Endometrial microvascular endothelial cells (primary cell): ENCODE measurements around the gene LHFPL5. TPM values are rescaled to one million over a fixed set of nuclear protein-coding genes. Genes with fewer than 3 reads are reported as not detected.

Experiments used
- in situ Hi-C: cut with HindIII; loops from 2 replicates; pipeline ENCODE4 v1.10.0; 2017; ENCODE audit warnings: low sequenced_read_pairs, low pct_unique_long_range_greater_than_20kb; ENCODE audit errors: inconsistent ontology term
- total RNA-seq: library from RNA; depleted of rRNA; stranded (reverse); fragments of >200 nt; gene quantifications from one replicate; pipeline ENCODE4 v1.2.3, GENCODE V29; 2015; ENCODE audit errors: inconsistent ontology term

The LHFPL5 gene
- total RNA-seq, 1 donor from 2014 or later: not detected

DNA sequence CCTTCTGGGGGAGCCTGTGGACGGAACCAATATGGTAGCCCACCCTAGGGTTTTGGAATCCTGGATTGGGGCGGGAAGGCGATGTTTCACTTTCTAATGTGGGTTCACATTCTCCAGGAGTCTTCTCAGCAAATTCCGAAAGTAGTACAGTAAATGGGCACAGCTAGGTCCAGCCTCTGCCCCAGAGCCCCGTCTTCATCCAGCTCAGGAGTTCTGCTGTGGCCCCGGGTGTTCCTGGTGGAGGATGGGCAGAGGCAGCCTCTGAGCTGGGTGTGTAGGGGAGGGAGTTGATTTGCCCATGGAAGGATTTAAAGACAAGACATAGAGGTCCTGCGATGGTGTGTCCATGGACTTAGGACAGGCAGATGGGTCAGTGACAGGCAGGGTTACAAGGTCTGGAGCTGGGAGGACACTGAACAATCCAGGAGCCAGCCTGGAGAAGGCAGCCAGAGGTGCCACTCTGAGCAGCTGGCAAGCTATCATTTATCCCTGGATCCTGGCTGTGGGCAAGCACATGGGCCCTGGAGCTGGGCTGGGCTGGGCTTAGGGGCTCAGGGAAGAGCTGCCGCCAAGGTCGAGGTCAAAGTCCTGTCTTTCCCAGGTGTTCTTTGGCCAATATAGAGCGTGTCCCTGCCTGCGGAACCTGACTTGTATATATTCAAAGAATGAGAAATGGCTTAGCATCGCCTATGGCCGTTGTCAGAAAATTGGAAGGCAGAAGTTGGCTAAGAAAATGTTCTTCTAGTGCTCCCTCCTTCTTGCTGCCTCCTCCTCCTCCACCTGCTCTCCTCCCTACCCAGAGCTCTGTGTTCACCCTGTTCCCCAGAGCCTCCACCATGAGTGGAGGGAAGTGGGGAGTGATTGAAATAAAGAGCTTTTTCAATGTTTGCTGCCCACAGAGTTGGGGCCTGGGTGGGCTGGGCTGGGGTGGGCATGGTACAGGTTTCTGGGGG lies 17.6 kb upstream of the LHFPL5 start:
- in situ Hi-C loops: no loop called here

GRCh38 chr6:35788423-35788982 lies 16.6 kb upstream of the LHFPL5 start:
- in situ Hi-C loops: no loop called here

DNA sequence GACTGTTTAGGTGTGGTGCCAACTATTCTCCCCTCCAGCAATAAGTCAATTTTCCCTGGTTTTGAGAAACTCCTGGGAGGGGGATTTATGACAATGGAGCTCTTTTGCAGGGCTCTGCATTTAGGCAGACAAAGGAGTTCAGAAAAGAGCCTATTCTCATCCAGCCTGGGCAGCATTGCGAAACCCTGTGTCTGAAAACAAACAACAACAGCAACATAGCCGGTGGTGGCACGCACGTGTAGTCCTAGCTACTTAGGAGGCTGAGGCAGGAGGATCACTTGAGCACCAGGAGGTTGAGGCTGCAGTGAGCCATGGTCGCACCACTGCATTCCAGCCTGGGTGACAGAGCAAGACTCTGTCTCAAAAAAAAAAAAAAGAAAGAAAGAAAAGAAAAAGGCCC lies 14.5 kb upstream of the LHFPL5 start:
- in situ Hi-C loops: no loop called here

GRCh38 chr6:35794536-35795452 lies 10.4 kb upstream of the LHFPL5 start:
- in situ Hi-C loops: no loop called here

GRCh38 chr6:35795453-35796071 lies 9.6 kb upstream of the LHFPL5 start:
- in situ Hi-C loops: no loop called here

- in situ Hi-C loops: no loop called here
Measured at GRCh38 chr6:35796236-35796635, 8.9 kb upstream of the LHFPL5 start.

DNA sequence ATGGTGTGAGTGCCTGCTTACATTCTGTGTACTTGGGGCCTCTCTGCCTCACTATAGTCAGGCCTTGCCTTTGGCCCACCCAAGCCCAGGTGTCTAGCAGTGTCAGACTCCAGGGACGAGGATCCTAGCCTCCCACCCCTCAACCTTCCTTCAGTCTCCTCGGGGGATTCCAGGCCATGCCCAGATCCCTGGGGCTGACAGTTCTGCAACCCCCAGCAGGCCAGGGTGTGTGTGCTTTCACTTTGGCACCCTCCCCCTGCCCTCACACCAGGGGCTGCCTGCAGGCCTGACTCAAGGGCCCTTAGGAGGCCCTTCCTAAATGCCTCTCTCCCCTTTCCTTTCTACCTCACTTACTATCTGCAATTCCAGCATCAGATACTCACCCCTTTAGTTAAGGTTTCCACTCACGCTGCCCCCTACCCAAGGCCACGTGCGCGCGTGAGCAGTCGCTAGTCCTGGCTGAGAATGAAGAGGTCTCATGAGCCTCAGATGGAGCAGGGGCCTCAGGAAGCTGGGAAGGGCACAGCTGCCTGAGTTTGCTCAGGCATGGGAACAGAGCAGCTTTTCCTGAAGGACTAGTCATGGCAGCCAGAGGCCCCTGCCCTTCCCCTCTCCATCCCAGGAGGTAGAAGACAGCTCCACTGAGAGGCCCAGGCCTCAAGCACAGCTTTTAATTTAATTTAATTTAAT lies 7.2 kb upstream of the LHFPL5 start:
- in situ Hi-C loops: no loop called here

GRCh38 chr6:35798706-35799105 lies 6.4 kb upstream of the LHFPL5 start:
- in situ Hi-C loops: no loop called here

DNA sequence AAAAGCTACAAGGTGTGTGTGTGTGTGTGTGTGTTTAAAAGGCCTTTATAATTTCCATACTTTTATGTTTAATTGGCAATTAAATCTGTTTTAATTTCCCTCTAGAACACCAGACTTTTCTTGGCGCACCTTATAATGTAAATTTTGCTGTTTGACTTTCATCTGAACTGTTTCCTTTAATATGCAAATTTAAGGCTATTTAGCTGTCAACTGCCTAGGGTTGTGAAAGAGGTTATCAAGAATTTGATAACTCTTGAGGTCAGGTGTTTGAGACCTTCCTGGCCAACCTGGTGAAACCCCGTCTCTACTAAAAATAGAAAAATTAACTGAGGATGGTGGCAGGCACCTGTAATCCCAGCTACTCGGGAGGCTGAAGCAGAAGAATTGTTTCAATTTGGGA lies 4.0 kb upstream of the LHFPL5 start:
- in situ Hi-C loops: no loop called here

DNA sequence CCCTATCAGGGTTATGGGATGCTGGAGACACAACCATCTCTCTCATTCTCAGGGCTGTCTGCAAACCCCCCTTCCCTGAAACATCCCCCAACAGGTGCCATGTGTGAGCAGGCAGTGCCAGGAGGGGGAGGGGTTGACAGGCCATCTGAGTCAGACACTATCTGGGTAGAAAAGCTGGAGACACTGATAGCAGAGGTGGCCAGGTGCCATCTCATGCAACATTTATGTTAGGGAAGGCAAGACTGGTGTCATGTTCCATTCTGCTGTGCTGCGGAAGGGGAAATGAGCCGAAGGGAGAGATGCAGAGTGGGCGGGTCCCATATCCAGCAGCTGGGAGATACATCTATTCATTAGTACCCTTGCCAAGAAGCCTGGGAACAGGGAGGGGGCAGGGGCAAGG lies 3.5 kb downstream of the LHFPL5 start:
- in situ Hi-C loops: no loop called here

- in situ Hi-C loops: no loop called here
Measured at GRCh38 chr6:35809809-35810208, 4.7 kb downstream of the LHFPL5 start.

DNA sequence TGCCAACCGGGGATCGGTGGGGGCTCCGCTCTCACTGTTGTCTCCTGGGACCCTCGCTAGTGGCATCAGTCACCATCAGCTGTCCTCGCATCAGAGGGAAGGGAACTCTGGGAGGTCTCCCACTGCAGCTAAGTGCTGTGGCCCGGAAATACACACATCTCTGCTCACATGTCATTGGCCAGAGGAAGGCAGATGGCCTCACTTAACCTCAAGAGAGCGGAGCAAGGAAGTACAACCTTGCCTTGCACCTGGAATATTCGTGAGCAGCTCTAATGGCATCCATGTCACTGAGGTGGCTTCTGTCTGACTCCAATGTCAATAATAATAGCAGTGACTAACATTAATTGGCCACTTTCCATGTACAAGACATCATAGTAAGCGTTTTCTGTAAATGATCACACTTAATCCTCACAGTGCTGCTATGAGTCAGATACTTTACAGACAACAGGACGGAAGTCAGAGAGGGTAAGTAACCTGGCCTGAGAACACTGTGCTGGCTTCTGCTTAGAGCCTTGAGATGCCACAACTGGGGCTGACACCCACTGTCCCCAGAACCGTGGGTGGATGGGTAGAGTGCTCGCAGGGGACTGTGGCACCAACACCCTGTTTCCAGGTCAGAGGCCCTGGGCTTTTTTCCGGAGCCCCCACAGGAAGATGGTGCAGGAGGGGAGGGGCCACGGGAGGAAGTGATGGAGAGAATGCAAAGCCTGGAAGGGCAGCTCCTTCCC lies 6.0 kb downstream of the LHFPL5 start:
- in situ Hi-C loops: no loop called here

GRCh38 chr6:35811699-35811995 lies 6.5 kb downstream of the LHFPL5 start:
- in situ Hi-C loops: no loop called here

GRCh38 chr6:35817515-35817914 lies 12.4 kb downstream of the LHFPL5 start:
- in situ Hi-C loops: no loop called here

GRCh38 chr6:35823601-35824000 lies 18.4 kb downstream of the LHFPL5 start:
- in situ Hi-C loops: no loop called here

DNA sequence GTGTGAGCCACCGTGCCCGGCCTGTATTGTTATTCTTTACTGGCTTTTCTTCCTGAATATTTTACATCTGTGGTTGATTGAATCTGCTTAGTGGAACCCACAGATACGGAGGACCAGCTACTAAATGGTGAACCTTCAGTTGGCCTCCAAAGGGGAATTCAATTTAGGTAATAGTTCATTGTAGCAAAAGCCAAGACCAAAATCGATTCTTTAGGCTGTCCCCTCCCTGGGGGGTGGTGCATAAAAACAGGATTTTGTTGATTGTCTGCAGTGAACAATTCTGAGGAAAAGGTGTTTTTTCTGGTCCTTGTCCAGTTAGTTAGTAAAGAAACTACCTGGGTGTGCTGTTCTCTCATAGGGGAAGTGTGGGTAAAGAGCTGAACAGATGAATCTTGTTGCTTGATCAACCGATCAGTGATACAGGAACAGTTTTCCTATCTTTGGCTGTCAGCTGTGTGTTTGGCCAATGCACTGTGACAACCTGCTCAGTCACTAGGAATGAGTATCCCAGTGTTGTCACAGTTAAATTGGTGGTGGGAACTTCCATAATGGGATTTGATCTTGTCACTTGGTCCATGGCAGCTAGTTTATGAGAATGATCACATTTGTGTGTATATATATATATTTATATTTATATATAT lies 19.5 kb downstream of the LHFPL5 start:
- in situ Hi-C loops: no loop called here

DNA sequence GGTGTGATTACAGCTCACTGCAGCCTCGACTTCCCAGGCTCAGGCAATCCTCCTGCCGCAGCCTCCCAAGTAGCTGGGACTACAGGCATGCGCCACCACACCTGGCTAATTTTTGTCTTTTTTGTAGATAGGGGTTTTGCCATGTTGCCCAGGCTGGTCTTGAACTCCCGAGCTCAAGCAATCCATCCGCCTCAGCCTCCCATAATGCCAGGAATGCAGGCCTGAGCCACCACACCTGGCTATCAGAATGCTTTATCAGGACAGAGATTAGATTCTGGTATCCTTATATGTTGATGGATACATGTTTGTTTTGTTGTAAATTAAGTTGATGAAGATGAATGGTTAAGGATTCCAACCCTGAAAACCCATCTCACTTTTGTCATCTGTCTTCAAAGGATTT lies 24.2 kb downstream of the LHFPL5 start:
- in situ Hi-C loops: no loop called here
